RPMI7951 (cell line): ENCODE data around the gene TMEM185B. TPM values are rescaled to one million over a fixed set of nuclear protein-coding genes. Genes with fewer than 3 reads are reported as not detected.
"Not testable (repeated sequence)": the region's sequence is repeated elsewhere in the genome, so short reads cannot be mapped to it uniquely, and the experiment has no call there.

Source experiments
- DNase-seq: peaks from one replicate; pipeline ENCODE4 v3.0.0-alpha.2; 2012; ENCODE audit warnings: low read depth
- total RNA-seq: library from RNA; depleted of rRNA; stranded (reverse); fragments of >200 nt; shearing (Covaris generic); gene quantifications from 2 replicates; pipeline ENCODE4 v1.2.3, GENCODE V29; 2014; rRNA removed

The TMEM185B gene
- total RNA-seq = 34.5 and 36.4 TPM in 2 replicates

DNA sequence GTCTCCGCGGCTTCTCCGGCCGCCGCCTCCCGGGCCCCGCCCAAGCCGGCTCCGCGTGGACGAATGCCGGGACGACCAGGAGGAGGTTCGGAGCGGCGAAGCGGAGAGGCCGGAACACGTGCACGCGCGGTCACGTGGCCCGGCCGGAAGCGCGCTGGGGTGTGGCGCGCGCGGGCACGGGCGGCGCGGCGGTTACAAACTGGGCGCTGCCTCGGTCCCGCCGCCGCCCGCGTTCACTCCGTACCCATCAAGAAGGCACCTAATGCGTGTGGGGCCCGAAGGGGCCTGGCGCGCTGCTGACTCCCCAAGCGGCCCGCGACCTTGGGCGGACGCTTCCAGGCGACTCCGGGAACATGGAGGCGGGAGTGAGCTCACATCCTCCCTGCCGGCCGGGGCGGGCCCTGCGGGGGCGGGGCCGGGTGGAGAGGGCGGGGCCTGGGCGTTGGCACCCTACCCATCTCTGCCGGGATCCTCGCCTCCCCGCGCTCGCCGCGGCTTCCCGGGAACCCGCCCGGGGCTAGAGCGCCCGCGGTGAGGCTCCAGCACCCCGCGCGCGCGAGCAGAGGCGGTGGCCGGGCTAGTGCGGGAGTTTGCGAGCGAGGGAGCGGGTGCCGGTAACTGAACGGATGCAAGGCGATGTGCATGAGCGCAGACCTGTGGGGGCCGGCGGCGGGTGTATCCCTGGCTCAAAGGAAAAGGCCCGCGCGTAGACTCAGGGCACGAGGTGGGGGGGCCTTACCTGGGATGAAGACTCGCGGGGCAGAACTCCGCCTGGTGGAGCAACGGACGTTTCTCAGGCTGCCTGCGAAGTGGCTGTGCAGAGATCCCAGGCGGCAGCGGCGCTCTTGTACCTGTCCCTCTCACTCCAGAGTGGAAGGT, at the start of gene TMEM185B:
Gene TMEM185B, minus strand, starts transcription at position 367 of the 879 bp plus-strand sequence. CDS start 424 bp downstream, outside the sequence.
- peak; percentile 82 for DNase-seq

DNA sequence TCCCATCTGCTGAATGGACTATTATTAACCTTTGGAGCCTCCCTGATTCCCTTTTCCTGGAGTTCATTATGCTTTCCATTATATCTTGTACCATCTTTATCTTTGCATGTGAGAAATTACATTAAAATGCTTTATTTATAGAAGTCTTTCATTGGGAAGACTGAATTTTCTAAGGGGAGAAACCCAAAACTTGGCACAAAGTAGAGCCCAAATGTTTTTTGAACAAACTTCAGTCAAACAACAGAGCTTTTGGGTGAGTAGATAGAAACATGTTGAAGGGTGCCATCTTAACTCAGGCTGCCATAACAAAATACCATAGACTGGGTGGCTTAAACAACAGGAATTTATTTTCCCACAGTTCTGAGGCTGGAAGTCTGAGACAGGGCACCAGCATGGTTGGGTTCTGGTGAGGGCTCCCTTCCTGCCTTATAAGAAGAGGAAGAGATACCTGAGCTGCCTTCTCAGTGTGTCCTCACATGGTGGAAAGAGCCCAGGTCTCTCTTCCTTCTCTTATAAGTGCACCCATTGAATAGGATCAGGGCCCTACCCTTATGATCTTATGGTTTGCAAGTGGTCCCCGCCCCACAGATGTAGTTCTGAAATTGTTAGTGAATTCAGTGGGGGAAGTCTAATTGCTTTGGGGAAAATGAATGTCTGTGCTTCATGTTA, 48.6 kb upstream of the TMEM185B start:
- DNase-seq = no peak

DNA sequence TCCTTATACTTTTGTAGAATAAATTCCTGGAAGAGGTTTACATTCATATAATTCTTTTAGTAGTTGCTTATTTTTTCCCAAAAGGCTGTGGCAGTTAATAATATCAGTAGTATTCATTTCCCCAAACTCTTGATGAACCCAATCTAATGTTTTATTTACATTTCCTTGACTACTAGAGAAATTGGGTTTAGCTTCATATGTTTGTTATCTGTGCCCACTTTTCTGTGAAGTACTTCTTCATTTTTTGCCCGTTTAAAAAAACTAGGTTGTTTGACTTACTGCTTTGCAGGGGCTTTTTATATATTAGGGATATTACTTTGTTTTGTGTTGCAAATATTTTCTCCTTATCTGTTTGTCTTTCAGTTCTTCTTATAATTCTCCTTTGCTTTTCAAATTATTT, 46.6 kb upstream of the TMEM185B start:
- no peak for DNase-seq

DNA sequence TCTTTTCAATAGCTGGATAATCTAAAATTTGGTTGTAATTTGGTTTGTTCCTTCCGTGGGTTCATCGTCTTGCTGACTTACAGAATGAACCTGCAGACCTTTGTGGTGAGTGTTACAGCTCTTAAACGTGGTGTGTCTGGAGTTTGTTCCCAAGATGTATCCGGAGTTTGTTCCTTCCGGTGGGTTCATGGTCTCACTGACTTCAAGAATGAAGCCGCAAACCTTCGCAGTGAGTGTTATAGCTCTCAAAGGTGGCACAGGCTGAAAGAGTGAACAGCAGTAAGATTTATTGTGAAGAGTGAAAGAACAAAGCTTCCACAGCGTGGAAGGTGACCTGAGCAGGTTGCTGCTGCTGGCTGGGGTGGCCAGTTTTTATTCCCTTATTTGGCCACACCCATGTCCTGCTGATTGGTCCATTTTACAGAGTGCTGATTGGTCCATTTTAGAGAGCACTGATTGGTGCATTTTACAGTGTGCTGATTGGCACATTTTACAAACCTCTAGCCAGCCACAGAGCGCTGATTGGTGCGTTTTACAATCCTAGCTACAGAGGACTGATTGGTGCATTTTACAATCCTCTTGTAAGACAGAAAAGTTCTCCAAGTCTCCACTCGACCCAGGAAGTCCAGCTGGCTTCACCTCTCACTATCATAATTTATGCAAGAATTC, 46.0 kb upstream of the TMEM185B start:
- no peak for DNase-seq

DNA sequence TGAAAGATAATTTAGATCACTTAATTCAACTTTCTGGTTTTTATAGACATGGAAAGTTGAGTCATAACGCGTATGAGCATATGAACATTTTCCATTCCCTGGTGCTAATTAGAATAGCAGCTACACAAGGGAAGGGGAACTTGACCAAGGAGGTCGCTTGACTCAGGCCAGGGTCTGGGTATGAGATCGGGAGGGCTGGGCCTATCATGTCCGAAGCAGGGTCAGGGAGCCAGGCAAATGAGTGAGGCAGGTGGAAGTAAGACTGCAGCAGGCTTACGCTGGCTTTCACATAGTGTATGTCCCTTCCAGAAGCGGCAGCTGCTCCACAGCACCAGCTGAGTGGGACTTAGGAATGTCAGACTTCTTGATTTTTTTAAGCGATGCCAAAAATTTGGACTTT, 44.1 kb upstream of the TMEM185B start:
- DNase-seq = no peak

DNA sequence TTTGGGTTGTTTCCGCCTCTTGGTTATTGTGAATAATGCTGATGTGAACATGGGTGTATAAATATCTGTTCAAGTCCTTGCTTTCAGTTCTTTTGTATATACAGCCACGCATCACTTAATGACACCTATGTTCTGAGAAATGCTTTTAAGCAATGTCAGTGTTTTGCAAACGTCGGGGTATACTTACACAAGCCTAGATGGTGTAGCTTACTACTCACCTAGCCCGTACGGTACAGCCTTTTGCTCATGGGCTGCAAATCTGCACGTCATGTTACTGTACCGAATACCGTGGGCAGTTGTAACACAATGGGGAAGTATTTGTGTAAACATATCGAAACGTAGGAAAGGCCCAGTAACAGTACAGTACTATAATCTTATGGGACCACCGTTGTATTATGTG, 41.8 kb upstream of the TMEM185B start:
- DNase-seq = no peak

DNA sequence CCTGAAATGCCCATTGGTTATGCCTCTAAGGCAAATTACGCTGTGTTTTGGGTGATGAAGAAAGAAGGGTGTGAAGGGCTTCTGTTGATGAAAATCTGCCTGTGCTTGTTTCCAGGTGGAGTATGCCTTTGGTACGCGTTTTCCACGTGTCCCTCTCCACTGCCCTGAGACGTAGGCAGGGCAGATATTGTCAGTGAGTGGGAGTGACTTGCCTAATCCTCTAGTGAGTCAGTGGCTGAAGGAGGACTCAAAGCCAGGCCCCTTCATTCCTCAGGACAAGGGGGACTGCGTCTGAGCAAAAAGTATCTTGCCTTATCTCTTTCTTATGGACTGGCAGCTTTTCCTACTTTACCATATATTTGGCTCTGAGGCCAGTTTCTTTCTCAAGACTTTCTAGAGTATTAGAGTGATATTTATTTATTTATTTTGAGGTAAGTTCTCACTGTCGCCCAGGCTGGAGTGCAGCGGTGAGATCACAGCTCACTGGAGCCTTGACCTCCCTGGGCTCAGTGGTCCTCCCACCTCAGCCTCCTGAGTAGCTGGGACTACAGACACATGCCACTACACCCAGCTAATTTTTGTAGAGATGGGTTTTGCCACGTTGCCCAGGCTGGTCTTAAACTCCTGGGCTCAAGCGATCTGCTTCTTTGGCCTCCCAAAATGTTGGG, 39.7 kb upstream of the TMEM185B start:
- DNase-seq = no peak

DNA sequence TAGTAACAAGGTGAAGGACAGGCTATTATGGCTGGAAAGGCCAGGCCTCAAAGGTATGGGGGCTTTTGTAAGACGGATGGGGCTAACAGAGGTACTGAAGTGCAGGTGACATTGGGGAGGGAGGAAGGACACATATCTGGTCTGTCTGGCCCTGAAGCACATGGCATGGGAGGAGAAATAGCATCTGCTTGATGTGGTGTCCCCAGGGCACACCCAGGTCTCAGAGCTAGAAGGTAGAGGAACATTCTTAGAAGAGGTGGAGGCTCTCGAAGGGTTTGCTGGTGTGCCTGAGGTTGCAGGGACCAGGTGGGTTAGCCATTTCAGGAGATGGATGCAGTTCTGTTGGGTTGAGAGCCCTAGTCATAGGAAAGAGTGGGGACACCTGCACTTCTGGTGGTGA, 39.0 kb upstream of the TMEM185B start:
- no peak for DNase-seq

DNA sequence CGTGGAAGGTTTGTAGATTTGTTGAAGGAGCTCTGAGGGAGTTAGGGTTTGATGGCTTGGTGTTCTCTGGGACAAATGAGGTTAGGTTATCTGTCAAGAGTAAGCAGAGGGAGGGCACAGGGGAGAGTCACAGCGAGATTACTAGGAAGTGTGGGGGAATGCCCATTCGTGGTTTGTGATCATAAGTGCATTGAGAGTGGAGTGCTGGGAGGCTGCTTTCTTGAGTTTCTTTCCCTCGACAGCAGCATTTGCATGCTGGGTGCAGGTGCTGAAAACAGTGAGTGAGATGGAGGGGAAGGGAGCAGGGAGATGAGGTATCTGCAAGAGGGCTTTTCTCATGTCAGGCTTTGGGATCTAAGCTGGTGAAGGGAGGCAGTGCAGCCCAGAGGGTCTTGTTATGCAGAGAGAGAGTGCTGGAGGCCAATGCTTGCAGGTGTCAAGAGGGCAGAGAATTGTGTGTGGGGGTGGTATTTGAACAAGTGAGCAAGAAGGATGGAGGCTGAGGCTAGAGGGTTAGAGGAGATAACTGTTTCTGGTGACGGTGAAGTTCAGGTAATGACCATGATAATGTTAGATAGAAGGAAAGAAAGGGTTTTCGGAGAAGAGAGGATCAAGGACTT, 38.3 kb upstream of the TMEM185B start:
- DNase-seq = no peak

DNA sequence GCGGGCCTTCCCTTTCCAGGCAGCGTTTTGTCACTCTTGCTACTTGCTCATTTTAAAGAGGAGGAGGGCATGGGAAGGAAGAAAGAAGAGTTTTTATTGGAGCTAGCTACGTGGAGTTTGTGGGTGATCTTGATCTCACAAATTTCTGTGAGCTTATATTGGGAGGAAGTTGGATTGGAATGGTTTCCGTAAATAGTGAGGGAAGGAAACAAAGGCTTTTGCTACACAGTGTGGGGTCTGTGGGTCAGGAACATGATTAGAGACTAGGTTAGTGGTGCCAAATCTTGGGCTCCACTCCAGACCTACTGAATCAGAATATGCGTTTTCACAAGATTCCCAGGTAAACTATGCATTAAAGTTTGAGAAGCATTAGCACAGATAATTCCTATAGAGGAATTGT, 37.5 kb upstream of the TMEM185B start:
- no peak for DNase-seq

DNA sequence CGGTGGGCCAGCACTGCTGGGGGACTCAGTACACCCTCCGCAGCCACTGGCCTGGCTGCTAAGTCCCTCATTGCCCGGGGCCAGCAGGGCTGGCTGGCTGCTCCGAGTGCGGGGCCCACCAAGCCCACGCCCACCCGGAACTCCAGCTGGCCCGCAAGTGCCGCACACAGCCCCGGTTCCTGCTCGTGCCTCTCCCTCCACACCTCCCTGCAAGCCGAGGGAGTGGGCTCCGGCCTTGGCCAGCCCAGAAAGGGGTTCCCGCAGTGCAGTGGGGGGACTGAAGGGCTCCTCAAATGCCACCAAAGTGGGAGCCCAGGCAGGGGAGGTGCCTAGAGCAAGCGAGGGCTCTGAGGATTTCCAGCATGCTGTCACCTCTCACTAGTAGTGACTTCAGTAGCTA, 36.7 kb upstream of the TMEM185B start:
- DNase-seq = not testable (repeated sequence)

DNA sequence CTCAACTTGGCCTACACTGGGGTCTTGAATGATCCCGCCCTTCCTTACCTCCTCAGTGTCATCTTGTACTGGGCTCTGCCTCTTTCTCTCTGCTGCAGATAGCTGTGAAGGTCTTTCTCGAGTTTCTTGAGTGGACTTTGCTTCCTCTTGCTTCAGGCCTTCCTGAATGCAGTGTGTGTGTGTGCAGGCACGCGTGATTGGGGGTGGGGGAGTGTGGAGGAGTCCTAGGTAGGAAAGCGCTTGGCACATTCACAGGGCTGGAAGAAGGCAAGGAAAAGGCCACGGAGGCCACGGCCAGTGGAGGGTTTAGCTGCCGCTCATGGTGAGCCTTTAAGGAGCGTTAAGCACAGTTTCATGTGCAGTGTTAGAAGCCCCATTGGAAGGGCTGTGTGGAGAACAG, 35.0 kb upstream of the TMEM185B start:
- no peak for DNase-seq

DNA sequence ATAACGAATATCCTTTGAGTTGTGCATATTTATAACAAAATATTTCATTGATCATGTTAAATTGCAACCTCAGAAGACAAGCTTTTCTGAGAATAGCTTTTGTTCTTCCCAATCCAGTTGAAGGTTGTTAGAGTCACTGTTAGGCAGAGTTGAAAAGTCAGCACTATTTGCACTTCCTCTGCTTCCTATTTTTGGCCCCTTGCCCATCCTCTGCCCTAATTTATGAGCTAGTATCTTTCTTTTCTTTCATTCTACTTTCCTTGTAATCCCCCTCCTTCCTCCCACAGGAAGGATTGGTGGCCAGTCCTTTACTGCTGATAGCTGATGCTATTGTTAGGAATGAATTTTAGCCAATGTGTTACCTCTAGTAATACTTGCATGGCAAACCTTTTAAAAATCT, 34.3 kb upstream of the TMEM185B start:
- no peak for DNase-seq

DNA sequence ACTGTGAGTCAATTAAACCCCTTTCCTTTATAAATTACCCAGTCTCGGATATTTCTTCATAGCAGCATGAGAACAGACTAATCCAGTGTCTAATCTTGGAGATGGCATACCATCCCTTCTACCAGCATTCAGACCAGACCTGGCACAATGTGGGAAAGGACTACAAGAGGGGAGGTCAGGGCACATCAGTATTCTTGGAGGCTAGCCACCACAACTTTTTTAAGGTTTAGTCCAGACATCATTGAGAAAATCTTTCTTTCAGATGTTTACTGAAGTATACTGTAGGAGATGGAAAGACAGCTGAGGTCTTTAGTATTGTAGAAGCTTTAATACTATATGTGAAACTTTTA, 33.4 kb upstream of the TMEM185B start:
- DNase-seq = no peak

DNA sequence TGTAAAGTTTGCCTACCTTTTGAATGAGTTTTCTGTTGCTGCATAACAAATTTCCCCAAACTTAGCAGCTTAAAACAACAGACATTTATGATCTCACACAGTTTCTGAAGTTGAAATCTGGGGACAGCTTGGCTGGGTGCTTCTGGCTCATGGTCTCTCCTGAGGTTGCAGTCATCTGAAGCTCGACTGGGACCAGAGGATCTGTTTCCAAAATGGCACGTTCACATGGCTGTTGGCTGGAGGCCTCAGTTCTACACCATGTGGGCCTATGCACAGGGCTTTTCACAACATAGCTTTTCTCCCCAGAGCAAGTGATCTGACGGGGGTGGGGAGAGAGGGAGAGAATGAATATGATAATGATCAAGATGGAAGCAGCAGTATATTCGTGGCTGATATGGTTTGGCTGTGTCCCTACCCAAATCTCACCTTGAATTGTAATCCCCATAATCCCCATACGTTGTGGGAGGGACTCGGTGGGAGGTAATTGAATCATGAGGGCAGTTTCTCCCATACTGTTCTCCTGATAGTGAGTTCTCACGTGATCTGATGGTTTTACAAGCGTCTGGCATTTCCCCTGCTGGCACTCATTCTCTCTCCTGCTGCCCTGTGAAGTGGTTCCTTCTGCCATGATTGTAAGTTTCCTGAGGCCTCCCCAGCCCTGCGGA, 32.9 kb upstream of the TMEM185B start:
- no peak for DNase-seq

DNA sequence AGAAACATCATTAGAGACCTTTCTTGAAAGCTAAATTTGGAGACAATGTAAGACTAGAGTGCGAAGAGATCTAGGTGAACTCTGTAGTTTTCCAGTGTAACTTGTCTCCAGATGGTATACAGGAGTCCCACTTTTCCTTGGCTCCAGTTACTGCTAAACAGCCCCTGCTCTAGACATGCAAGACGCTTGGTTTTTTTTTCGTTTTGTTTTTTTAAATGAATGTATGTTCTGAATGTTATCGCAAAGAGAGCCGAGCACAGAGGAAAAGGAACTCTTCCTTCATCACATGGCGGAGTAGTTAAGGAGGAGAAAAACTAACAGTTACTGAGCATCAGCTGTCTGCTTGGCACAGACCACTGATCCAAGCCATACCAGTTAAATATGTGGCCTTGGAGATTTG, 31.9 kb upstream of the TMEM185B start:
- DNase-seq = no peak

DNA sequence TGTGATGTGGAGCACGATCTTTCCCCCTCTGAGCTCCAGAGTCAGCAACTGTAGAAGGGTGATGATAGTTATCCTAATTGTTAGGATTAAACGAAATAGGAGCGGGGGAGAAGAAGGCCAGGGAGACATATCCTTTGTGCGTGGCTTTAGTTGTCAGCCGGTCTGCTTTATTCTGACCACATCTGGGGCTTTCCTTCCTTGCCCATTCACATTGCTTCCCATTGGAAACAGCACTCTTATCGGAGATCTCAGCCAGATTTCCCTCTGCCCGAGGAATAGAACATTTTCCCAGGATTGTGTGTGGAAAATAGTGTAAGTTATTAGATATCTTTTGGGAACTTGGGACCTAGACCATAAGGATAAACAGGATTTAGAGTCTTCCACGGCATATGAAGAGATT, 31.0 kb upstream of the TMEM185B start:
- DNase-seq = peak; percentile 39

DNA sequence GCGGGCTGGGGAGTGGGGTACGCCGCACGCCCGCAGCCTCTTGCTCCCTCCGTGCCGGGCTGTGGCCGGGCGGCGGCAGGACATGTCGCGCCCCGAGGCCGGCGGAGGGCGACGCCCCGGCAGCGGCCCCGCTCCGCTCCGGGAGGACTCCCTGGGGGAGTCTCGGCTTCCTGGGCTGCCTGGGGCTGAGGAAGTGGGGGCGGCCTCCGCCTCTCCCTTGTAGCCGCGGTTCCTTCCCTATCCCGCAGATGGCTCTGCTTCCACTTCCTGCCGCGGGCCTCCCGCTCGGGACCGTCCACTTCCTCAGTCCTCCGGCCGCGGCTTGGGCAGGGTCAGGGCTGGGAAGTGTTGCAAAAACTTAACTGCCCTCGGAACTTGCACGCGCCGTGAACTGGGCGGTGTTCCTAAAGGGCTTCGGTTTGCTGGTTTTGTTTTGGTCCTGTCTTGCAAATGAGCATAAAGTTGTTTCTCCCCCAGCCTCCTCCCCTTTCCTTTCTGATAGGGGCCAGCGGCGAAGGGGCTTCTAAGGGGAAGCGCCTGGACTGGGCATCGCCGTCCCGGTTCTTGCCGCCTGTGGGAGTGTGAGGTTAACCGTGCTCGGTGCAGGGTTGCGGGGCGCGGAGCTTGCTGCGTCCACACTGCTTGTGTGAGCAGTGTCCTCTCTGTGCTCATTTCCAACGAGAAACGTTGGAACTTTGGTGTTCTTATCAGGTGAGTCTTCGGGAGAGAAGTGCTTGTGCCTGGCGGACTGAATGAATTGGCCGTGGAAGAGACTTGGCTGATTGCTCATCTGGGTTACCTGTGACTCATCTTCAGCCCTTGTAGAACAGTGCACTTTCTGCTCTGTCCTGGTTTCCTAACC, 30.1 kb upstream of the TMEM185B start:
- DNase-seq = peak; percentile 84

DNA sequence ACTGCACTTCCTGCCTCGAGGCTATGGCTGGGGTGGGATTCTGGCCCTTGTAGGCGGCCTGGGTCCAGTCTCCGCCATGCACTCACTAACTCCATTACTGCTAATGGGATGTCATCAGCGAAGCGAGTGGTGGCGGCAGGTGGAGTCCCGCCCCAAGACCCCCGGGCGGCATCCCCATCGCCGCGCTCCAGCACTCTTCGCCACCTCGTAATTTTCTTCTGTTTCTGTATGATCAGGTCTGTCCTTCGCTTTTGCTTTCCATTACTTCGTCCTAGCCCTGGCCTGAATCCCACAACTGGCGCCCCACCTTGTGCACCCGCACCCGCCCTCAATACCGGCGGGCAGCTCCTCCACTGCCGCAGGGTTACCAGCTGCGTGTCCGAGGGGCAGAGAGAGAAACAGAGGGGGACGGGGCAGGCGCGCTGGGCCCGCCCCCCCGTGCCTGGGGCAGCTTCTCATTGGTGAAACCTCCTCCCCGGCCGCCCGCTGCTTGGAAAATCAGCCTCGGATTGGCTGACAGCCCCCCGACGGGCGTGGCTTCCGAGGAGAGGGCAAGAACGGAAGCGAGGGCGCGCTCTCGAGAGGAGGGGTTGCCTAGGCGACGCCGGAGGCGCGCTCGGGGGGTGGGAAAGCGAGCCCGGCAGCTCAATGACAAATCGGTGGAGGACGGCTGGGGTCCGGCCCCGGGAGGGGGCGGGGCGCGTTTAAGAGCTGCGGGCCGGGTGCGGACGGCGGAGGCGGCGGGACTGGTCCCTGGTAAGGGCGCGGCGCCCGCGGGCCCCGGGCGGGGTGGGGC, 29.2 kb upstream of the TMEM185B start, which contains the start of gene RALB:
Gene RALB, plus strand, starts transcription at position 628 of the 796 bp plus-strand sequence. CDS start 25,813 bp downstream, outside the sequence.
- peak; percentile 98 for DNase-seq
